WTC11 (cell line): Measurements from ENCODE around the gene RAB4A. TPM values are rescaled to one million over a fixed set of nuclear protein-coding genes. Genes with fewer than 3 reads are reported as not detected.

Source experiments
- ATAC-seq: fragments of 200-7000 bp; cut with Tn5 transposase; 2 replicates; pipeline ENCODE4 v1.10.0; 2021; ENCODE audit warnings: mild to moderate bottlenecking, moderate library complexity
- CTCF ChIA-PET: fragments of 300-600 bp; sonication (Branson Sonifier 250); formaldehyde crosslinking; loops from one replicate; lab custom pipeline; 2021; ENCODE audit warnings: antibody characterized with exemption; lab: Charles Lee
- POLR2A ChIA-PET: fragments of 350-600 bp; sonication (Branson Sonifier 250); formaldehyde crosslinking; loops from one replicate; lab custom pipeline; 2021; ENCODE audit warnings: antibody characterized with exemption; lab: Charles Lee
- DNase-seq: peaks from one replicate; pipeline ENCODE4 v3.0.0; 2021; ENCODE audit warnings: low spot score
- H3K27ac Mint-ChIP-seq: 2 replicates; pipeline ENCODE4 v1.8.0; 2021; ENCODE audit warnings: mixed read lengths
- H3K27me3 Mint-ChIP-seq: 2 replicates; pipeline ENCODE4 v1.8.0; 2021; ENCODE audit warnings: low read depth, mild to moderate bottlenecking, moderate library complexity, mixed read lengths
- H3K36me3 Mint-ChIP-seq: 2 replicates; pipeline ENCODE4 v1.8.0; 2021; ENCODE audit warnings: mixed read lengths
- H3K4me1 Mint-ChIP-seq: 2 replicates; pipeline ENCODE4 v1.8.0; 2022; ENCODE audit warnings: mixed read lengths
- H3K4me3 Mint-ChIP-seq: 2 replicates; pipeline ENCODE4 v1.8.0; 2021; ENCODE audit warnings: mild to moderate bottlenecking, moderate library complexity, mixed read lengths
- H3K9me3 Mint-ChIP-seq: 2 replicates; pipeline ENCODE4 v1.8.0; 2021; ENCODE audit warnings: mixed read lengths
- ATF6 ChIP-seq: sonication (generic); formaldehyde crosslinking; IDR thresholded peaks from 2 replicates; pipeline ENCODE4 v1.8.1; 2023; ENCODE audit warnings: mild to moderate bottlenecking, missing genetic modification reagents
- CREB1 ChIP-seq: sonication (generic); formaldehyde crosslinking; IDR thresholded peaks from 2 replicates; pipeline ENCODE4 v1.8.0; 2023; ENCODE audit warnings: mild to moderate bottlenecking, missing genetic modification reagents
- ELF4 ChIP-seq: sonication (generic); formaldehyde crosslinking; IDR thresholded peaks from 2 replicates; pipeline ENCODE4 v1.8.1; 2022; ENCODE audit warnings: low read depth, mild to moderate bottlenecking, moderate library complexity, missing genetic modification reagents
- FOXK1 ChIP-seq: sonication (generic); formaldehyde crosslinking; IDR thresholded peaks from 2 replicates; pipeline ENCODE4 v1.8.0; 2022; ENCODE audit warnings: mild to moderate bottlenecking, moderate library complexity, missing genetic modification reagents
- GTF2I ChIP-seq: fragments of 250-450 bp; sonication (Bioruptor Pico); conservative IDR thresholded peaks from 2 replicates; pipeline ENCODE4 v1.4.0; 2021; ENCODE audit warnings: mild to moderate bottlenecking
- IRF1 ChIP-seq: sonication (generic); formaldehyde crosslinking; IDR thresholded peaks from 2 replicates; pipeline ENCODE4 v1.8.0; 2023; ENCODE audit warnings: missing genetic modification reagents
- JAZF1 ChIP-seq: fragments of 250-450 bp; sonication (Bioruptor Pico); IDR thresholded peaks from 2 replicates; pipeline ENCODE4 v1.9.0; 2021; ENCODE audit warnings: moderate library complexity, mild to moderate bottlenecking, inconsistent platforms
- MXD4 ChIP-seq: fragments of 250-450 bp; sonication (Bioruptor Pico); IDR thresholded peaks from 2 replicates; pipeline ENCODE4 v1.8.0; 2021; ENCODE audit warnings: mild to moderate bottlenecking, moderate library complexity, borderline replicate concordance
- NR2C2 ChIP-seq: sonication (generic); formaldehyde crosslinking; IDR thresholded peaks from 2 replicates; pipeline ENCODE4 v1.8.0; 2022; ENCODE audit warnings: mild to moderate bottlenecking, missing genetic modification reagents
- PRRX2 ChIP-seq: fragments of 250-450 bp; sonication (Bioruptor Pico); IDR thresholded peaks from 2 replicates; pipeline ENCODE4 v1.8.0; 2021; ENCODE audit warnings: mild to moderate bottlenecking
- SMAD3 ChIP-seq: sonication (generic); formaldehyde crosslinking; IDR thresholded peaks from 2 replicates; pipeline ENCODE4 v1.8.0; 2022; ENCODE audit warnings: missing genetic modification reagents, mild to moderate bottlenecking, borderline replicate concordance
- SMAD4 ChIP-seq: sonication (generic); formaldehyde crosslinking; IDR thresholded peaks from 2 replicates; pipeline ENCODE4 v1.8.0; 2022; ENCODE audit warnings: mild to moderate bottlenecking, missing genetic modification reagents
- TEAD1 ChIP-seq: sonication (generic); formaldehyde crosslinking; IDR thresholded peaks from 2 replicates; pipeline ENCODE4 v1.8.0; 2022; ENCODE audit warnings: mild to moderate bottlenecking, missing genetic modification reagents
- ZMAT4 ChIP-seq: fragments of 250-450 bp; sonication (Bioruptor Pico); IDR thresholded peaks from 2 replicates; pipeline ENCODE4 v1.9.0; 2021; ENCODE audit warnings: mild to moderate bottlenecking
- ZNF263 ChIP-seq: sonication (generic); formaldehyde crosslinking; IDR thresholded peaks from 2 replicates; pipeline ENCODE4 v1.8.1; 2022; ENCODE audit warnings: low read depth, mild to moderate bottlenecking, moderate library complexity, missing genetic modification reagents
- ZNF396 ChIP-seq: fragments of 250-450 bp; sonication (Bioruptor Pico); IDR thresholded peaks from 2 replicates; pipeline ENCODE4 v1.8.0; 2021; ENCODE audit warnings: mild to moderate bottlenecking, moderate library complexity, borderline replicate concordance
- ZNF423 ChIP-seq: fragments of 250-450 bp; sonication (Bioruptor Pico); IDR thresholded peaks from 2 replicates; pipeline ENCODE4 v2.1.2; 2022; ENCODE audit warnings: mild to moderate bottlenecking, moderate library complexity
- total RNA-seq: library from RNA; stranded (reverse); gene quantifications from 3 replicates; pipeline ENCODE4 v1.2.3, GENCODE V29; 2021
- TF ChIP-seq, protein P1 (sequence below): sonication (generic); formaldehyde crosslinking; IDR thresholded peaks from 2 replicates; pipeline ENCODE4 v1.8.1; 2022; ENCODE audit warnings: low read depth, missing genetic modification reagents, borderline replicate concordance
- TF ChIP-seq, protein P2 (sequence below): sonication (generic); formaldehyde crosslinking; conservative IDR thresholded peaks from 2 replicates; pipeline ENCODE4 v1.8.1; 2022; ENCODE audit warnings: mild to moderate bottlenecking, missing genetic modification reagents
- TF ChIP-seq, protein P3 (sequence below): sonication (generic); formaldehyde crosslinking; IDR thresholded peaks from 2 replicates; pipeline ENCODE4 v1.8.1; 2023; ENCODE audit warnings: mild to moderate bottlenecking, missing genetic modification reagents, moderate library complexity
- TF ChIP-seq, protein P4 (sequence below): sonication (generic); formaldehyde crosslinking; IDR thresholded peaks from 2 replicates; pipeline ENCODE4 v1.8.0; 2022; ENCODE audit warnings: mild to moderate bottlenecking, missing genetic modification reagents
- TF ChIP-seq, protein P5 (sequence below): fragments of 250-450 bp; sonication (Bioruptor Pico); IDR thresholded peaks from 2 replicates; pipeline ENCODE4 v1.8.0; 2021; ENCODE audit warnings: mild to moderate bottlenecking
- TF ChIP-seq, protein P6 (sequence below): sonication (generic); formaldehyde crosslinking; IDR thresholded peaks from 2 replicates; pipeline ENCODE4 v1.8.0; 2022; ENCODE audit warnings: mild to moderate bottlenecking, missing genetic modification reagents
- TF ChIP-seq, protein P7 (sequence below): sonication (generic); formaldehyde crosslinking; IDR thresholded peaks from 2 replicates; pipeline ENCODE4 v1.8.0; 2022; ENCODE audit warnings: mild to moderate bottlenecking, missing genetic modification reagents

Gene RAB4A
- total RNA-seq, 1 experiment from 2014 or later = 67.9 TPM

DNA sequence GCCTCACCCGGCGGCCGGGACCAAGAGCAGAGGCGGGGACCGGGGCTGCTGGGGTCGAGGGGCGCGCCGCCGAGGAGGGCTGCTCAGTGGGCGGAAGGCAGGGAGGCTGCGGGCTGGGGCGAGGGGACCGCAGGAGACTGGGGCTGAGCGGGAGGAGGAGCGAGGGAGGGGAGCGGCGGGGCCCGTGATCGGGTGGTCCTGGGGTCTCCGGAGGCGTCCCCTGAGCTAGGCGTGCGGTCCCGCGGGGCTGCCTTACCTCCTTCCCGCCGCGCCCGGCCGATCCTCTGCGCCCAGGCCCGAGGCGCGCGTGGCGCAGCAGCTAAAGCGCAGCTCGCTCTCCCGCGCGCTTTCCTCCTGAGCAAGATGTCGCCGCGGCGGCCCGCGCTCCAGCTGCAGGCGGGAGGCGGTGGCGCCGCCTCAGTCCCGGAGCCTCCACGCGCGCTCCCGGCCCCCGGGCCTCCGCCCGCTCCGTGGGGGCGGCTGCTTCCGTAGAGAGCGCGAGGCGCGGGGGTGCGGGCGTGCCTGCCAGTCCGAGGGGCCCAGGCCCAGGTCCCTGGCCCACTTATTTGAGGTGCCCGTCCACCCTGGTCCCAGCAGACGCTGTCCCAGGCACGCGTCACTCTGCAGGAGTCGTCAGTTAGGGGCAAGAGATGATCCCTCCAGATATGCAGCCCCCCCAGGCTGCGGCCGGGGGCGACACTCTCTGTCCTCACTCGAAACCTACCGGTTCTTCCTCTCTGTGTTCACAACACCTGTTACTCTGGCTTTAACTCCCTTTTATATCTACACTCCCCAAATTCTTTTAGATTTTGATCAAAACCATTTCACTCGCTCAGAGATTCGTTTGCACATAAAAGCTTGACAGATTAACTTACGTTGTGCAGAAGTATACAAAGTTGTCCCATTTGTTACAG lies 72.0 kb downstream of the RAB4A start, which contains the start of gene CCSAP:
Gene CCSAP (minus strand): TSS at position 392 of the 914 bp plus-strand sequence. CDS start 582 bp downstream, outside the sequence.
- ATAC-seq (peak; percentile 84), DNase-seq (peak; percentile 87)
- POLR2A ChIA-PET = no interaction called here
- Mint-ChIP-seq H3K36me3 (peaks cover 2% of the 10 kb centered on the region; the same call in 1 of the 2 replicates), H3K27ac (peak within 1 kb of the TSS; percentile 30; the same call in 1 of the 2 replicates), H3K4me3 (peak within 1 kb of the TSS; percentile 96), H3K27me3 (peaks cover 51% of the 10 kb centered on the region), H3K4me1 (peaks cover 33% of the 10 kb centered on the region), H3K9me3 (peaks cover 9% of the 10 kb centered on the region)
- CTCF ChIA-PET = interaction anchor here (1.3 kb wide), 1 partner anchor 64 kb away, joined by 3 read pairs; no protein-coding TSS in a partner anchor
- TF ChIP-seq, protein P1, sequence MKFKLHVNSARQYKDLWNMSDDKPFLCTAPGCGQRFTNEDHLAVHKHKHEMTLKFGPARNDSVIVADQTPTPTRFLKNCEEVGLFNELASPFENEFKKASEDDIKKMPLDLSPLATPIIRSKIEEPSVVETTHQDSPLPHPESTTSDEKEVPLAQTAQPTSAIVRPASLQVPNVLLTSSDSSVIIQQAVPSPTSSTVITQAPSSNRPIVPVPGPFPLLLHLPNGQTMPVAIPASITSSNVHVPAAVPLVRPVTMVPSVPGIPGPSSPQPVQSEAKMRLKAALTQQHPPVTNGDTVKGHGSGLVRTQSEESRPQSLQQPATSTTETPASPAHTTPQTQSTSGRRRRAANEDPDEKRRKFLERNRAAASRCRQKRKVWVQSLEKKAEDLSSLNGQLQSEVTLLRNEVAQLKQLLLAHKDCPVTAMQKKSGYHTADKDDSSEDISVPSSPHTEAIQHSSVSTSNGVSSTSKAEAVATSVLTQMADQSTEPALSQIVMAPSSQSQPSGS (CRISPR knock-in tag) = no peak
- TF ChIP-seq PRRX2 (CRISPR knock-in tag) = no peak
- TF ChIP-seq ZNF423 (CRISPR knock-in tag) = no peak
- no peak for TF ChIP-seq SMAD4
- peak; percentile 59; the same call in 1 of the 2 replicates for TF ChIP-seq IRF1 (CRISPR knock-in tag)
- no peak for TF ChIP-seq ATF6
- TF ChIP-seq, protein P2, sequence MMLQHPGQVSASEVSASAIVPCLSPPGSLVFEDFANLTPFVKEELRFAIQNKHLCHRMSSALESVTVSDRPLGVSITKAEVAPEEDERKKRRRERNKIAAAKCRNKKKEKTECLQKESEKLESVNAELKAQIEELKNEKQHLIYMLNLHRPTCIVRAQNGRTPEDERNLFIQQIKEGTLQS (CRISPR knock-in tag) = no peak
- TF ChIP-seq SMAD3 (CRISPR knock-in tag) = no peak
- TF ChIP-seq CREB1 = no peak
- TF ChIP-seq ELF4 = 0 out of 2 replicates have a peak, but pooled peaks have one; percentile 41
- TF ChIP-seq, protein P3, sequence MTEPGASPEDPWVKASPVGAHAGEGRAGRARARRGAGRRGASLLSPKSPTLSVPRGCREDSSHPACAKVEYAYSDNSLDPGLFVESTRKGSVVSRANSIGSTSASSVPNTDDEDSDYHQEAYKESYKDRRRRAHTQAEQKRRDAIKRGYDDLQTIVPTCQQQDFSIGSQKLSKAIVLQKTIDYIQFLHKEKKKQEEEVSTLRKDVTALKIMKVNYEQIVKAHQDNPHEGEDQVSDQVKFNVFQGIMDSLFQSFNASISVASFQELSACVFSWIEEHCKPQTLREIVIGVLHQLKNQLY (CRISPR knock-in tag) = no peak
- no peak for TF ChIP-seq MXD4 (CRISPR knock-in tag)
- TF ChIP-seq, protein P4, sequence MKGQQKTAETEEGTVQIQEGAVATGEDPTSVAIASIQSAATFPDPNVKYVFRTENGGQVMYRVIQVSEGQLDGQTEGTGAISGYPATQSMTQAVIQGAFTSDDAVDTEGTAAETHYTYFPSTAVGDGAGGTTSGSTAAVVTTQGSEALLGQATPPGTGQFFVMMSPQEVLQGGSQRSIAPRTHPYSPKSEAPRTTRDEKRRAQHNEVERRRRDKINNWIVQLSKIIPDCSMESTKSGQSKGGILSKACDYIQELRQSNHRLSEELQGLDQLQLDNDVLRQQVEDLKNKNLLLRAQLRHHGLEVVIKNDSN (CRISPR knock-in tag) = no peak
- no peak for TF ChIP-seq JAZF1 (CRISPR knock-in tag)
- TF ChIP-seq, protein P5, sequence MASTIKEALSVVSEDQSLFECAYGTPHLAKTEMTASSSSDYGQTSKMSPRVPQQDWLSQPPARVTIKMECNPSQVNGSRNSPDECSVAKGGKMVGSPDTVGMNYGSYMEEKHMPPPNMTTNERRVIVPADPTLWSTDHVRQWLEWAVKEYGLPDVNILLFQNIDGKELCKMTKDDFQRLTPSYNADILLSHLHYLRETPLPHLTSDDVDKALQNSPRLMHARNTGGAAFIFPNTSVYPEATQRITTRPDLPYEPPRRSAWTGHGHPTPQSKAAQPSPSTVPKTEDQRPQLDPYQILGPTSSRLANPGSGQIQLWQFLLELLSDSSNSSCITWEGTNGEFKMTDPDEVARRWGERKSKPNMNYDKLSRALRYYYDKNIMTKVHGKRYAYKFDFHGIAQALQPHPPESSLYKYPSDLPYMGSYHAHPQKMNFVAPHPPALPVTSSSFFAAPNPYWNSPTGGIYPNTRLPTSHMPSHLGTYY (CRISPR knock-in tag) = no peak
- TF ChIP-seq GTF2I (CRISPR knock-in tag) = no peak
- TF ChIP-seq ZMAT4 (CRISPR knock-in tag) = 0 out of 2 replicates have a peak, but pooled peaks have one; percentile 8
- TF ChIP-seq TEAD1 = no peak; the same call in 1 of the 2 replicates
- TF ChIP-seq, protein P6, sequence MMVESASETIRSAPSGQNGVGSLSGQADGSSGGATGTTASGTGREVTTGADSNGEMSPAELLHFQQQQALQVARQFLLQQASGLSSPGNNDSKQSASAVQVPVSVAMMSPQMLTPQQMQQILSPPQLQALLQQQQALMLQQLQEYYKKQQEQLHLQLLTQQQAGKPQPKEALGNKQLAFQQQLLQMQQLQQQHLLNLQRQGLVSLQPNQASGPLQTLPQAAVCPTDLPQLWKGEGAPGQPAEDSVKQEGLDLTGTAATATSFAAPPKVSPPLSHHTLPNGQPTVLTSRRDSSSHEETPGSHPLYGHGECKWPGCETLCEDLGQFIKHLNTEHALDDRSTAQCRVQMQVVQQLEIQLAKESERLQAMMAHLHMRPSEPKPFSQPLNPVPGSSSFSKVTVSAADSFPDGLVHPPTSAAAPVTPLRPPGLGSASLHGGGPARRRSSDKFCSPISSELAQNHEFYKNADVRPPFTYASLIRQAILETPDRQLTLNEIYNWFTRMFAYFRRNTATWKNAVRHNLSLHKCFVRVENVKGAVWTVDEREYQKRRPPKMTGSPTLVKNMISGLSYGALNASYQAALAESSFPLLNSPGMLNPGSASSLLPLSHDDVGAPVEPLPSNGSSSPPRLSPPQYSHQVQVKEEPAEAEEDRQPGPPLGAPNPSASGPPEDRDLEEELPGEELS = peak; percentile 65; the same call in 1 of the 2 replicates
- TF ChIP-seq FOXK1 = peak; percentile 31; the same call in 1 of the 2 replicates
- no peak for TF ChIP-seq NR2C2 (CRISPR knock-in tag)
- TF ChIP-seq ZNF263 (CRISPR knock-in tag) = no peak
- TF ChIP-seq ZNF396 (CRISPR knock-in tag) = no peak
- TF ChIP-seq, protein P7, sequence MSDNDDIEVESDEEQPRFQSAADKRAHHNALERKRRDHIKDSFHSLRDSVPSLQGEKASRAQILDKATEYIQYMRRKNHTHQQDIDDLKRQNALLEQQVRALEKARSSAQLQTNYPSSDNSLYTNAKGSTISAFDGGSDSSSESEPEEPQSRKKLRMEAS (CRISPR knock-in tag) = no peak; the same call in 1 of the 2 replicates
